UCSD-AML1 (cell line): ENCODE results near the gene FRMPD4.

ENCODE experiments used
- DNase-seq: peaks from one replicate; lab custom pipeline; 2025; ENCODE audit not compliant: unreplicated experiment; lab: John Stamatoyannopoulos, UW

Gene FRMPD4

DNA sequence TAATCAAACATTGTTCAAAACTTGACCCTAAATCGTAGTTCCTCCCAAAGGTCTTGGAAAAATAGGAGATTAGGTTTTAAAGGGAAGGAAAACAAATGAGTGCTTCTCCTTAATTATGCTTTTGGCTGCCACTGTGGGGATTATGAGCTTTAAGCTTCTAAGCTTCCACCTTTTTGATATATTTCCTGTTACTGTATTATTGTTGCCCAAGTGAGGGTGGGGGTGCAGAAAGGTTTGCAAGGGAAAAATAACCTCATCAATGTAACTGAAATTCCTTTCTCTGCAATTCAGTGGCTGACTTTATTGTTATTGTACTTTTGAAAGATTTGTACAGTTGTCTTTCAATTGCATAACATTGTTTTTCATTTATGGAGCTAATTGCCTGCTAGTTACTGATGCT is 285.1 kb downstream of the FRMPD4 start:
- DNase-seq = no peak

GRCh38 chrX:12425496-12425895 is 287.2 kb downstream of the FRMPD4 start:
- no peak for DNase-seq

DNA sequence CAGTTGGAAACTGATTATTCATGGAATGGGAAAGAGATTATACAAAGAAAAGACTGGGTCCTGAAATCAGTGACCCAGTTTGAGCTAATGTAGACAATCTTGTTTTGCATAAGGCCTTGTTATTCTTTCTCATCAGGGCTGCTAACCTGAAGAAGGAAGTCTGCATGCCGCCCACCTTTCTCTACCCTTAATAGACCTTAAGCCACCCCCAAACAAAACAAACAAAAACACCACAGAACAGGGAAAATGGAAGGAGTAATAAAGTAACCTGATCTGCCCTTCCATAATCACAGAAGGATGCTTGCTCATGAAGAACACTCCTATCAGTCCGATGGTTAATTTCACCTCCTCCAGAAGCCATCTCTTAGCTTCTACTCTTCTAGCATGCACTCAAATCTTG is 288.1 kb downstream of the FRMPD4 start:
- no peak for DNase-seq

- no peak for DNase-seq
These were observed 296.2 kb downstream of the FRMPD4 start for GRCh38 chrX:12434493-12434892.

DNA sequence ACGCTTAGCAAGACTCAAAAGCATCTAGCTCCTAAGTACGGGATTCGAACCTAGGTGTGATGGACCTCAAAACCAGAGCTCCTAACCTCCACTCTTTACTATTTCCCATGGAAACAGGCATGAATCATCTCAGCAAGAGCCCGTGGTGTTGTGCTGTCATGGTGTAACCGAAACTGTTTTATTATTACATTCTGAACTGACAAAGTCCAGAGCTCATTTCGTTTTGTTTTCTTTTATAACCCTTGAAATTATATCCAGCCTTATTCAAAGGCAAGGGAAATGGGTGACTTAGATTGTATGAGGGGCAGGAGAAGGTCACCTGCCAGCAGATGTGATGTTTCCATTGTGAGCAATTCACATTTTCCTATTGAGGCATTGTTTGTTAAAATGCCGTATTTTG is 301.1 kb downstream of the FRMPD4 start:
- no peak for DNase-seq

GRCh38 chrX:12440246-12440645 is 302.0 kb downstream of the FRMPD4 start:
- no peak for DNase-seq

DNA sequence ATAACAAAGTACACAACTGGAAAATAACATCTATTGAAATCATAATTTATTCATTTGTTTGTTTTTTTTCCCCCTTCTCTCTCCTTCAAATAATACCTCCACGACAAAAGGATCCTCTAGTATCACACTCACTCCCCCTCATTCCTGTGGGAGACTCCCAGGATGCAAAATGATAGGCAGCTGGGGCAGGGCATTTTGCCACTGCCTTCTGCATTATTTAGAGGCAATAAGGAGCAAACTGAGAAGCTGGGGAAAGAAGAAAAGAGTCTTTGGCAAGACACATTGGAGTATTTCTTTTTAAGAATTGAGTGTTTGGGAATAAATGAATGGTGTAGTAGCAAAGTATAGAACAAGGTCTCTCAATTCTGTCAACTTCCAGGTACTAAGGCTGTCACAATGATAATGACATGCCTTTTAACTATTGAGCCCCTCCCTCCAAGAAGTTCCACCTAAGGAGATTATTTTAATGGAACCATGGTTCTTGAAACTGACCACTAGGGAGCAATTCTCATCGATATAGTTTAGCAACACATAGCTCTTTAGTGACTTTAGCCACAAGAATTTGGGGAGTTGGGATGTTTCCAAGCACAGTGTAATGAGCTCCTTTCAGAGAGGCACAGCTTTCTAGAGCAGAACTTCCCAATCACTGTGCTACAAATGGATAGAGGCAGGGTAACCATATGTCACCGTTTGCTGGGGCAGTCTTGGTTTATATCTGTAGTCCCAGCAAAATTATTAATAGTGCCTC is 303.3 kb downstream of the FRMPD4 start:
- DNase-seq = no peak

- no peak for DNase-seq
These were observed 305.3 kb downstream of the FRMPD4 start for GRCh38 chrX:12443534-12444098.

- DNase-seq = no peak
These were observed 308.2 kb downstream of the FRMPD4 start for GRCh38 chrX:12446342-12447075.

DNA sequence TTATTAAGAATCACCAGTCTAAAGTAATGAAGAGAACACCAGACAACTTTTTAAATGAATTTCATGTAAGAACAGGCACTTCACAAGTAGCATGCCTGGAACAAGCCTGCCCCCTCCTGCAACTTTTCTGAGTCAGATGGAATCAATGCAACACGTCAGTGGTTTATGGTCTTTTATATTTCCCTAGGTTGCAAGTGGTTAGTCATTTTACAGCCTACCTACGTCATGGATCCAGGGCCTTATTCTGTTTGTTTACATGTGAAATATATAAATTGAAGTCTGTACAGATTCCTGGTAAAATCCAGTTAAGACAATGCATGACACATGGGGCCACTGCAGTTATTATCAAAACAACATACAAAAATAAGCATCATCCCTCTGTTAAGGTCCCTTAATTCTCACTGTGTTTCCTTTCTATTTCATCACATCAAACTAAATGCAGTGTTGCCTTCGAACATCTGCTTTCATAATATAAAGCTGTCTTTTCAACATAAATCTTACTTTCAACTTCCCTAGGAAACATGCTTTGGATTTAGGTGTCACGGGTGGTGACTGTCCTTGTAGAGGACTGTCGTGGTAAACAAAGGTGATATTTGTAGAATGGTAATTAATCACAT is 309.3 kb downstream of the FRMPD4 start:
- DNase-seq = no peak

GRCh38 chrX:12452268-12452667 is 314.0 kb downstream of the FRMPD4 start:
- DNase-seq = no peak

- DNase-seq = no peak
These were observed 322.7 kb downstream of the FRMPD4 start for GRCh38 chrX:12460929-12461328.

DNA sequence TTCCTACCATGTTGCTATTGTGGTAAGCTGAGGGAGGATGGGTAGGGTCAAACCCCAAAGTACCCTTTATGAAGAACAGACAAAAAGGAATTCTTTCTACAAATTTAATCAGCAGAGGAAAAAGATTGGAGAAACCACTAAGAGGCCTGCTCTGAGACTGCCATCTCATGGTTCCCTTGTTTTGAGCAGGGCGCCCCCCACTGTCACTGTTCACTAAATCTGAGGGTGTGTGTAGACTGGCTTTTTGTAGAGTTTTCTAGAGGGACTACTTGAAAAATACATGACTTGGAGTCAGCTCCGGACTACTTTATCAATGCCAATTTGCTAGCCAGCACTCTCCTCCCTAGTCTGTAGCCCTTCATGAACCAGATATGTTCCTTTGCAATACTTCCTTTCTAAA is 324.8 kb downstream of the FRMPD4 start:
- DNase-seq = no peak

GRCh38 chrX:12463873-12464272 is 325.6 kb downstream of the FRMPD4 start:
- DNase-seq = no peak

DNA sequence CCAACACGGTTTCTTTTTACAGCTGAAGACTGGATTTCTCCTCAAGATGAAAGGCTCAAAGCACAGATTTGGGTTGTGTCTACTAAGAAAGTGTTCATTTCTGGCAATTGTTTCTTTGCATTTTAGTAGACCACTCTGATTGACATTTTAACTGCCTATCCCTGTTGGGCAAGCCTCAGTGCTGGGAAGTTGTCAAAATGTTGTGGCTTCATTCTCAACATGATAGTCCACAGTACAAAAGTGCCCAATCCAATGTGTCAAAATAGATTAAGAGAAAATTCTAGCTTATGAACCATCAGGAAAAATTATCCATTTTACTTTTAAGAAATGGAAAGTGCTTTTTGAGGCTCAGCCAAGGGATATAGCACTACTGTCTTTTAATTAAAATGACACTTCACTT is 329.0 kb downstream of the FRMPD4 start:
- no peak for DNase-seq

GRCh38 chrX:12469296-12469695 is 331.0 kb downstream of the FRMPD4 start:
- no peak for DNase-seq

GRCh38 chrX:12471061-12471460 is 332.8 kb downstream of the FRMPD4 start:
- DNase-seq = no peak

GRCh38 chrX:12480956-12481355 is 342.7 kb downstream of the FRMPD4 start:
- no peak for DNase-seq

- no peak for DNase-seq
These were observed 349.9 kb downstream of the FRMPD4 start for GRCh38 chrX:12488220-12488619.

- DNase-seq = no peak
These were observed 350.5 kb downstream of the FRMPD4 start for GRCh38 chrX:12488771-12489170.

- no peak for DNase-seq
These were observed 351.1 kb downstream of the FRMPD4 start for GRCh38 chrX:12489341-12489740.
